Measurements from ENCODE around the gene SRGAP1.

Gene SRGAP1

GRCh38 chr12:63828867-63829266 lies 15.6 kb upstream of the SRGAP1 start:
- H3K9me3 ChIP-seq (replicated peaks; ENCODE audit: insufficient read depth, low read length): no peaks in the 10 kb centered on the region
- no peak overlapping the region for H3K27ac ChIP-seq (ENCODE audit: low read length)
- H3K4me3 ChIP-seq (ENCODE audit: low read length): no peak overlapping the region
- H3K79me2 ChIP-seq (ENCODE audit: low read length): no peaks in the 10 kb centered on the region
- TF ChIP-seq CTCF (IDR thresholded peaks at IDR 0.05; ENCODE audit: low read length) (no peak), EZH2 (optimal IDR thresholded peaks at IDR 0.05; ENCODE audit: low read depth, low read length) (no peak)
- peaks cover 4% of the 10 kb centered on the region; the same call in 1 of the 2 replicates for H3K4me1 ChIP-seq (ENCODE audit: low read length)
- no peak overlapping the region for H3K9ac ChIP-seq (ENCODE audit: low read length)
- no peaks in the 10 kb centered on the region for H3K36me3 ChIP-seq (replicated peaks; ENCODE audit: insufficient read depth, low read length)
- no peak overlapping the region for H2AFZ ChIP-seq (ENCODE audit: low read length)
- H3K9me2 ChIP-seq (replicated peaks; ENCODE audit: insufficient read depth, low read length): no peaks in the 10 kb centered on the region
- no peak for DNase-seq
- no peaks in the 10 kb centered on the region for H4K20me1 ChIP-seq (ENCODE audit: insufficient read depth, low read length)
- H3F3A ChIP-seq (ENCODE audit: insufficient read depth, low read length): no peaks in the 10 kb centered on the region
- H3K4me2 ChIP-seq (ENCODE audit: low read depth, low read length): no peak overlapping the region
- no peaks in the 10 kb centered on the region for H3K27me3 ChIP-seq (replicated peaks; ENCODE audit: insufficient read depth, low read length)

- H4K20me1 ChIP-seq (ENCODE audit: insufficient read depth, low read length): no peaks in the 10 kb centered on the region
- peaks cover 6% of the 10 kb centered on the region; the same call in 1 of the 2 replicates for H3F3A ChIP-seq (ENCODE audit: insufficient read depth, low read length)
- H3K27ac ChIP-seq (ENCODE audit: low read length): no peak overlapping the region
- no peak overlapping the region for H3K9ac ChIP-seq (ENCODE audit: low read length)
- H3K27me3 ChIP-seq (replicated peaks; ENCODE audit: insufficient read depth, low read length): no peaks in the 10 kb centered on the region
- no peak overlapping the region for H3K4me3 ChIP-seq (ENCODE audit: low read length)
- no peaks in the 10 kb centered on the region for H3K9me2 ChIP-seq (replicated peaks; ENCODE audit: insufficient read depth, low read length)
- no peak for DNase-seq
- no peaks in the 10 kb centered on the region for H3K36me3 ChIP-seq (replicated peaks; ENCODE audit: insufficient read depth, low read length)
- H3K4me1 ChIP-seq (ENCODE audit: low read length): peaks cover 5% of the 10 kb centered on the region
- H3K4me2 ChIP-seq (ENCODE audit: low read depth, low read length): no peak overlapping the region
- H2AFZ ChIP-seq (ENCODE audit: low read length): no peak overlapping the region
- TF ChIP-seq CTCF (IDR thresholded peaks at IDR 0.05; ENCODE audit: low read length): no peak
- no peak for TF ChIP-seq EZH2 (optimal IDR thresholded peaks at IDR 0.05; ENCODE audit: low read depth, low read length)
- H3K79me2 ChIP-seq (ENCODE audit: low read length): no peaks in the 10 kb centered on the region
- no peaks in the 10 kb centered on the region for H3K9me3 ChIP-seq (replicated peaks; ENCODE audit: insufficient read depth, low read length)
Observed at GRCh38 chr12:63836046-63836445, 8.5 kb upstream of the SRGAP1 start.

GRCh38 chr12:63836936-63837335 lies 7.6 kb upstream of the SRGAP1 start:
- no peaks in the 10 kb centered on the region for H3K79me2 ChIP-seq (ENCODE audit: low read length)
- no peaks in the 10 kb centered on the region for H4K20me1 ChIP-seq (ENCODE audit: insufficient read depth, low read length)
- H3K4me2 ChIP-seq (ENCODE audit: low read depth, low read length): no peak overlapping the region
- no peak overlapping the region for H3K4me3 ChIP-seq (ENCODE audit: low read length)
- no peaks in the 10 kb centered on the region for H3K27me3 ChIP-seq (replicated peaks; ENCODE audit: insufficient read depth, low read length)
- H2AFZ ChIP-seq (ENCODE audit: low read length): no peak overlapping the region
- H3K27ac ChIP-seq (ENCODE audit: low read length): no peak overlapping the region
- H3K4me1 ChIP-seq (ENCODE audit: low read length): peaks cover 5% of the 10 kb centered on the region
- no peak overlapping the region for H3K9ac ChIP-seq (ENCODE audit: low read length)
- TF ChIP-seq CTCF (IDR thresholded peaks at IDR 0.05; ENCODE audit: low read length) (no peak), EZH2phosphoT487 (IDR thresholded peaks at IDR 0.05; ENCODE audit: low read length) (no peak), EZH2 (optimal IDR thresholded peaks at IDR 0.05; ENCODE audit: low read depth, low read length) (no peak)
- no peaks in the 10 kb centered on the region for H3K9me3 ChIP-seq (replicated peaks; ENCODE audit: insufficient read depth, low read length)
- peaks cover 6% of the 10 kb centered on the region; the same call in 1 of the 2 replicates for H3F3A ChIP-seq (ENCODE audit: insufficient read depth, low read length)
- H3K36me3 ChIP-seq (replicated peaks; ENCODE audit: insufficient read depth, low read length): no peaks in the 10 kb centered on the region
- no peaks in the 10 kb centered on the region for H3K9me2 ChIP-seq (replicated peaks; ENCODE audit: insufficient read depth, low read length)
- no peak for DNase-seq
